ENCODE data around the gene CDC42EP2.

CDC42EP2 gene

DNA sequence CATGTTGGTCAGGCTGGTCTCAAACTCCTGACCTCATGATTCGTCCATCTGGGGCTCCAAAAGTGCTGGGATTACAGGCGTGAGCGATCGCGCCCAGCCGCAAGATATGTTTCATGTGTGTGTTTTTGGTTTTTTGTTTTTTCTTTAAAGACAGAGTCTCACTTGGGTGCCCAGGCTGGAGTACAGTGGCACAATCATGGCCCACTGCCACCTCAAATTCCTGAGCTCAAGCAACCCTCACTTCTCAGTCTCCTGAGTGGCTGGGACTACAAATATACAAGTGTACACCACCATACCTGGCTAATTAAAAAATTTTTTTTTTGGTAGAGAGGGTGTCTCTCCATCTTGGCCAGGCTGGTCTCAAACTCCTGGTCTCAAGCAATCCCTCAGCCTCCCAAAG is 48.3 kb downstream of the CDC42EP2 start:
- no peak for DNase-seq

DNA sequence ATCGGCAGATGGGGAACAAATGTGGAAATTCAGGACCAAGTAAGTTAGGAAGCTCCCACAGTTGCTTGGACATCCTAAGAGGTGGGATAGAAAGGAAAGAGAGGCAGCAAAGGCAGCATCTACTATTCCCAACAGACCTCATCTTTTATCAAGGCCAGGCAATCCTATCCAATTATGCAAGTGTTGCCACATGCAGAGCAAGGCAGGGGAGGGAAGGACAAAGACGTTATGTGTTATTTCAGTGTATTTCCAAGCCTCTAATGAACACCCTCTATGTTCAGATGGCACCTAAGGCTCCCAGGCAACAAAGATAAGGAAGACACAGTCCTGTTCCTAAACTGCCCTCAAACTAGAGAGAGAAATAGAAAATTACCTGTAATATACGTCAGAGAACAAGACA is 49.1 kb downstream of the CDC42EP2 start:
- DNase-seq: no peak

DNA sequence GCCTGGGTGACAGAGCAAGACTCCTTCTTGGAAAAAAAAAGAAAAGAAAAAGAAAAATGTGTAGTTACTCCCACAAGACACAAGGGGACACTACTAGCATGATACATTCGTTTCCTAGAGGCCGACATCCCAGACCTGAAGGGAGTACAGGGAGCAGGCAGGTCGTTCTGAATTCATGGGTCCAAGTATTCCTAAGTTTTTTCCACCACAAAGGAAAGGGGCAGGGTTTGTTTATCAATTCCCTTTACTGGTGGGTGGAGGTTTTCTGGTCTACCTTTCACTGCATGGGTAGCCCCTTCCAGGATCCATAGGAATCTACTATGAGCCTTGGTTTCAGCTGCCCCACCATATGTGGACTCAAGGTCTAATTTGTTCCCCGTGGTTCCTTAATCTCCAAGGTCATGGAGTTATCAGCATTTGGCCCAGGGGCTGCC is 51.7 kb downstream of the CDC42EP2 start:
- DNase-seq: peak; percentile 72

DNA sequence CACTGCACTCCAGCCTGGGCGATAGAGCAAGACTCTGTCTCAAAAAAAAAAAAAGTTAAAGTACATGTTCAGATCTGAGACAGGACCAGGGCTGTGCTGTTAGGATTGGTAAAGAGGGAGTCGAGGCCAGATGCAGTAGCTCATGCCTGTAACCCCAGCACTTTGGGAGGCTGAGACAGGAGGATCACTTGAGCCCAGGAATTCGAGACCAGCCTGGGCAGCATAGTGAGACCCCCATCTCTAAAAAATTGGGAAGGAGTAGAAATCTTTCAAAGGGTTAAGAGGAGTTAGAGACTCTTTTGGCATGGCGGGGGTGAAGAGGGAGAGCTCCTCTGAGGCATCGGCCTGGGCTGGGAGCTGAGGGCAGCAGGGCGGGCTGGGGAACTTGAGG is 56.0 kb downstream of the CDC42EP2 start:
- DNase-seq: no peak

Measured in activated CD4-positive, alpha-beta T cell treated with anti-CD3 and anti-CD28 coated beads, Interleukin-10, Interleukin-2, amounts not matched to agents 100 ng/mL and 50 ng/mL, durations not matched to agents 16 hours and 8 hours (primary cell).